ENCODE results near the gene CFAP99.
A peak's percentile ranks its signal among the peaks of the same experiment; 100 is the strongest.
"Not testable (repeated sequence)": the region's sequence is repeated elsewhere in the genome, so short reads cannot be mapped to it uniquely, and the experiment has no call there.

CFAP99 gene

GRCh38 chr4:2449511-2450392 lies 31.0 kb downstream of the CFAP99 start:
- no peak for DNase-seq

GRCh38 chr4:2450394-2451035 lies 31.8 kb downstream of the CFAP99 start:
- no peak for DNase-seq

GRCh38 chr4:2451036-2451520 lies 32.3 kb downstream of the CFAP99 start:
- no peak for DNase-seq

GRCh38 chr4:2451821-2452785 lies 33.3 kb downstream of the CFAP99 start:
- DNase-seq, result no peak

- no peak for DNase-seq
Measured at GRCh38 chr4:2457481-2458295, 38.9 kb downstream of the CFAP99 start.

GRCh38 chr4:2458546-2459491 lies 40.1 kb downstream of the CFAP99 start:
- no peak for DNase-seq

GRCh38 chr4:2459589-2460349 lies 41.0 kb downstream of the CFAP99 start:
- no peak for DNase-seq

- no peak for DNase-seq
Measured at GRCh38 chr4:2461246-2461960, 42.6 kb downstream of the CFAP99 start.

- peak; percentile 8 for DNase-seq
Measured at GRCh38 chr4:2462218-2462991, 43.6 kb downstream of the CFAP99 start.

- DNase-seq, result no peak
Measured at GRCh38 chr4:2462992-2463762, 44.4 kb downstream of the CFAP99 start.

- DNase-seq, result no peak
Measured at GRCh38 chr4:2465032-2465431, 46.3 kb downstream of the CFAP99 start.

- not testable (repeated sequence) for DNase-seq
Measured at GRCh38 chr4:2465544-2465943, 46.8 kb downstream of the CFAP99 start.

GRCh38 chr4:2468456-2469191 lies 49.9 kb downstream of the CFAP99 start, which contains the start of gene RNF4:
Gene RNF4 (plus strand): TSS chr4:2469106. CDS start chr4:2490494, 21,388 bp downstream.
- DNase-seq, result peak; percentile 89

- no peak for DNase-seq
Measured at GRCh38 chr4:2469192-2469984, 50.6 kb downstream of the CFAP99 start.

- no peak for DNase-seq
Measured at GRCh38 chr4:2470791-2471190, 52.0 kb downstream of the CFAP99 start.

- no peak for DNase-seq
Measured at GRCh38 chr4:2472187-2472586, 53.4 kb downstream of the CFAP99 start.

All from NCI-H524 treated with DMSO at 0.1 percent for 48 hours (cell line).